Skin epidermis (tissue), 12 donors: ENCODE data around the gene ORC3.
"Not testable (repeated sequence)": the region's sequence is repeated elsewhere in the genome, so short reads cannot be mapped to it uniquely, and the experiment has no call there.

ENCODE experiments used
- H3K27ac ChIP-seq, 21 experiments: fragments of 200-600 bp; sonication (generic) in 11 of 21; one replicate each; pipeline ENCODE4 v1.5.0; 2020; ENCODE audit warnings: mild to moderate bottlenecking in 3 of 21, inconsistent platforms in 2 of 21, moderate library complexity in 2 of 21
- H3K4me3 ChIP-seq, 7 experiments: fragments of 200-600 bp; sonication (generic) in 2 of 7; one replicate each; pipeline ENCODE4 v1.5.0; 2020; ENCODE audit warnings: inconsistent platforms in 2 of 7, mild to moderate bottlenecking in 2 of 7, moderate library complexity in 1 of 7

ORC3 gene

DNA sequence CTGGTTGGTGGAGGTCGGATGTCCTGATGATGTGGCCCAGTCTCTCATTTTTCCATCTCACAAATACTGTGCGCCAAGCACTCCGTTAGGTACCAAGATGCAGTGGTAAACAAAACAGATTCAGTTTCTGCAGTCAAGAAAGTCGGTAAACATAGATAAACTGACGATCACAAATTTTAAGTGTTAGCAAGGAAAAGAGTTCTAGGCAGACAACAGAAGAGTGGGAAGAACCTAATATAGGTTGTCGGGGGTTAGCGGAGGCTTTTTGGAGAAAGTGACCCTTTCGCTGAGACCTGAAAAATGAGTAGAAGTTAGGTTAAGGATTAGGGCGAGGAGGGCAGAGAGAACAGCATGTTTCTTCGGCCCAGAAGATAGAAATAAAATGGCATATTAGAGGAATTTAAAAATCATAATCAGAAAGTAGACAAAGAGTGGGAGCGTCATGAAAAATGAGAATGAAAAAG lies 514 bp downstream of the ORC3 start:
- peak overlapping the region; percentile 56 to 88 (median 70) for H3K4me3 ChIP-seq
- H3K27ac ChIP-seq, result peak overlapping the region in 20 of 21 experiments; percentile 74 to 96 (median 92)

DNA sequence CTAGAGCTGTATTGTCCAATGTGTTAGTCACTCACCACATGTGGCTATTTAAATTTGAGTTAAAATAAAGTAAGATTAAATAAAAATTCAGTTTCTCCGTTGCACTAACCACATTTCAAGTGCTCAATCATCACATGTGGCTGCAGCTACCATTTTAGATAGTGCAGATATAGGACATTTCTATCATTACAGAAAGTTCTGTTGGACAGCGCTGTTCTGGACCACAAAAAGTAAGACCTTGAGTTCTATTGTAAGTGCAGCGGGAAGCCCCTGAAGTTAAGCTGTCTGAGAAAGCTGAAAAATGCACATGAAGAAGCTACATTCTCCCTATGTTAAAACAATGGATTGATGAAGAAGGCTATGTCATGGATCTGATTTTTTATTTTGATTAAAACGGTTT lies 1.1 kb downstream of the ORC3 start:
- H3K27ac ChIP-seq, result peak overlapping the region in 2 of 21 experiments; percentile 94 to 96
- H3K4me3 ChIP-seq, result peak overlapping the region in 6 of 7 experiments; percentile 56 to 88 (median 74)

- Histone ChIP-seq H3K27ac (no peak overlapping the region), H3K4me3 (no peak overlapping the region)
Observed at GRCh38 chr6:87600576-87600975, 10.6 kb downstream of the ORC3 start.

- Histone ChIP-seq H3K4me3 (no peak overlapping the region), H3K27ac (no peak overlapping the region)
Observed at GRCh38 chr6:87606199-87606598, 16.3 kb downstream of the ORC3 start.

DNA sequence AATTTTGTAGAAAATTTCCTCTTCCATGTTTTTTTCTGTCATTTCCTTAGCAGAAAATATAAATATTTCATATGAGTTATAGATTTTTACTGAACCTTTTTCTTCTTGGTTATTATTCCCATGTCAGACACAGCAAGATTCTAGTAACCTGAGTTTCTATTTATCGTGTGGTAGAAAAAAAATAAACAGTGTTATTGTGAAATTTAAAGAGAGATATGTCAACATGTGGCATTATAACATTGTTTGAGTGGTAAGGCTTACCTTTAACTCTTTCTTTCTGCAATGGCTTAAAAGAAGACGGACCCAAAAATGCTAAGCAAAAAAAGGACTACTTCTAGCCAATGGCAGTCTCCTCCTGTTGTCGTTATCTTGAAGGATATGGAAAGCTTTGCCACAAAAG lies 18.9 kb downstream of the ORC3 start:
- H3K4me3 ChIP-seq, result no peak overlapping the region
- no peak overlapping the region for H3K27ac ChIP-seq

DNA sequence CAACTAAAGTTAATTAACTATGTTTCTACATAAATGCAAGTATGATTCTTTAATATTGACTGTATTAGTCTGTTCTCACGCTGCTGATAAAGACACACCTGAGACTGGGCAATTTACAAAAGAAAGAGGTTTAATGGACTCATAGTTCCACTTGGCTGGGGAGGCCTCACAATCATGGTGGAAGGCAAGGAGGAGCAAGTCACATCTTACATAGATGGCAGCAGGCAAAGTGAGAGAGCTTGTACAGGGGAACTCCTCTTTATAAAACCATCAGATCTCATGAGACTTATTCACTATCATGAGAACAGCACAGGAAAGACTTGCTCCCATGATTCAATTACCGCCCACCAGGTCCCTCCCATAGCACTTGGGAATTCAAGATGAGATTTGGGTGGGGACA lies 23.1 kb downstream of the ORC3 start:
- H3K27ac ChIP-seq, H3K4me3 ChIP-seq: not testable (repeated sequence)

DNA sequence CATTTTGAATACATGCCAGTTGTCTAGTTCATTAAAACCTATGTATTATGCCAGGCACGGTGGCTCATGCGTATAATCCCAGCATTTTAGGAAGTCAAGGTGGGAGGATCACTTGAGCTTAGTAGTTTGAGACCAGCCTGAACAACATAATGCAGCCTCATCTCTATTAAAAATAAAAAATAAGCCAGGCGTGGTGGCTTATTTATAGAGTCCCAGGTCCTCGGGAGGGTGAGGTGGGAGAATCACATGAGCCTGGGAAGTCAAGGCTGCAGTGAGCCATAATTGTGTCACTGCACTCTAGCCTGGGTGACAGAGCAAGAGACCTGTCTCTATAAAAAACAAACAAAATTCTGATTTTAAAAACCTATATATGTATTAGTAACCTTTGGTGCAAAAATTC lies 27.5 kb downstream of the ORC3 start:
- Histone ChIP-seq H3K4me3 (no peak overlapping the region), H3K27ac (no peak overlapping the region)

DNA sequence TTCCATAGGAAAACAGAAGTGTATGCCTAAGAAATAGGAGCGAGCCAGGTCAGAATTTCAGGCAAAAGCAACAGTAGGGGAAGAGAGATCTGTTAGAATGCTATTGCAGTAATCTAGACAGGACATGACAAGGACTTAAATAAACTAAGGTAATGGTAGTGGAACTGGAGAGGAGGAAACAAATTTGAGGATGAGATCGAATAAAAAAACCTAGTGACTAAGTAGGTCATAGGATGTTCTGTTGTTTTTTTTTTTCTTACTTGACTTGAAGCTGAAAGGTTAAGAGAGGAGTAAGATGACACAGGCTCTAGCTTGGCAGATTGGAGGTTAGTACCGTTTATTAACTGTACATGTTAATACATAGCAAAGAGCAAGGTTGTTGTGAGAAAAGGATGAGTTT lies 28.6 kb downstream of the ORC3 start:
- H3K4me3 ChIP-seq, result no peak overlapping the region
- no peak overlapping the region for H3K27ac ChIP-seq

DNA sequence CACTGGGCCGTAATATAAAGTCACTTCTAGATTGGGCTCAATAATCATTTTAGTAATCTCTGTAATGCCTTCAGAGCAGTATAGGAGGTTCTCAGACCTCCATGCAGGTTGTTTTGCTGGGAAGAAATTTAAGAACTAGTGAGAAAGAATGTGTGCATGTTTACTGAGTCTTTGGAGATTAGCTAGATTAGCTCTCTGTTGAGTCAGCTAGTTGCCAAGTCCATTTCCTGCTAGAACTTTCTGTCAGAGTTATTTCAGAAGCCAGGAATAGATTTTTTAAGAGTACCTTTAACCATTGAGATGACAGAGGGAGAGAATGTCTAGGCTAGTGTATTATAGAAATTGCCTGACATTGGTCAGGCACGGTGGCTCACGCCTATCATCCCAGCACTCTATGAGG lies 33.3 kb downstream of the ORC3 start:
- Histone ChIP-seq H3K27ac (no peak overlapping the region), H3K4me3 (no peak overlapping the region)

GRCh38 chr6:87628424-87628823 lies 38.5 kb downstream of the ORC3 start:
- H3K27ac ChIP-seq, result no peak overlapping the region
- no peak overlapping the region for H3K4me3 ChIP-seq

DNA sequence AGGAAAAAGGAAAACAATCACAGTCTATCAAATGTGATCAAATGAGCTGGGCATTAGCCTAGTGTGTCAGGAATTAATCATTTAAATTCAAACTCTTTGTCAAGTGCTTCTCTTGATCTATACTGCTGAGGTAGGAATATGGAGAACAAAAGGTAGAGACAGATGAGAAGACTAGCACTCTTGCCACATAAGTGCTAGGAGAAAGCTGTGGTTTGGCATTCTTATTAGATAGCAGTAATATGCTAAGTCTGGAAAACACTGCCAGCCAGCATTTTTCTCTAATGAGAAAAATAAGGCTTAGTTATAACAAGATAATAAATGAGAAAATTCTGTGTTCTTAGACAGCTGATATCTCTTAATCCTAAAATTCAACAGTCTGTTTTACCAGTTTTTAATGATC lies 38.9 kb downstream of the ORC3 start:
- no peak overlapping the region for H3K4me3 ChIP-seq
- H3K27ac ChIP-seq, result no peak overlapping the region

DNA sequence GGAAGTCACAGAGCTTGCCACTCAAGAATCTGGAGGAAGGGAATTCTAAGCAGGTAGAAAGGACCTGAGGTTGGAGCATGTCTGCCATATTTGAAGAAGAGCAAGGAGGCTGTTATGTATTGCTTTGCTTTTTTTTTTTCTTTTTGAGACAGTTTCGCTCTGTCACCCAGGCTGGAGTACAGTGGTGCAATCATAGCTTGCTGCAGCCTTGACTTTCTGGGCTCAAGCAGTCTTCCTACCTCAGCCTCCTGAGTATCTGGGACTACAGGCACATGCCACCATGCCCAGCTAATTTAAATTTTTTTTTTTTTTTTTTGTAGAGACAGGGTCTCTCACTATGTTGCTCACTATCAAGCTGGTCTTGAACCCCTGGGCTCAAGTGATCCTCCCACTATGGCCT lies 40.8 kb downstream of the ORC3 start:
- H3K27ac ChIP-seq, result no peak overlapping the region
- H3K4me3 ChIP-seq, result no peak overlapping the region

- Histone ChIP-seq H3K4me3 (no peak overlapping the region), H3K27ac (no peak overlapping the region)
Observed at GRCh38 chr6:87633851-87634250, 43.9 kb downstream of the ORC3 start.

DNA sequence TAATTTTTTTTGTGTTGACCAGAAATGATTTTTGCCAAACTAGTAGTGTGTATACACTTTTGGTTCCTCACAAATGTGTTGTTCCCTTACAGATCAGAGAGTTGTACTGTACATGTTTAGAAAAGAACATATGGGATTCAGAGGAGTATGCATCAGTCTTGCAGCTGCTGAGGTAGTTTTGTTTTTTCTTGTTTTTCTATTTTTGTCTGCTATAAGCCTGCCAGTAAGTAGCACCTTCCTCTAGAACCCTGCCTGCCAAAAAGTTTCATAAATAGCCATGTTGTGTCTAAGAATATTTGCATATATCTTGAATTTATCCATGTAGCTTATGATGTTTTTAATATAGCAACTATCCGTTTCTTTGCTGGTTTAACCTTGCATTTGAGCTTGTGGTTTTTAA lies 46.4 kb downstream of the ORC3 start:
- H3K4me3 ChIP-seq, result no peak overlapping the region
- no peak overlapping the region for H3K27ac ChIP-seq

DNA sequence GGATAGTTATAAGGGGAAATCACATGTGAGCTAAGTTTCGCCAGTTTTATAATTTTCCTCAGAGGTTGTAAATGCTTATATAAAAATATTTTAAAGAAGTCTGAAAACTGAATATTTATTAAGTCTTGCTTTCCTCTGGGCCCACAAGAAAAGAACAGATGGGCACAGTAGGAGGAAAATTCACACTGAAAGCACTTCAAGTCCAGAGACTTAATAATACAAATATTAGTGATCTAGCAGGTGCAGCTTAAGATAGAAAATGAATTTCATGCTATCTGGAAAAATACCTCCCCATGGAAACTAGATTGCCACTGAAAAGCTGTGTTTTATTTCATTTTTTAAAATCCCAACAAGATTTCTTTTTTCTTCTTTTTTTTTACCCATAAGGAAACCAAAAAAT lies 47.2 kb downstream of the ORC3 start:
- Histone ChIP-seq H3K4me3 (no peak overlapping the region), H3K27ac (no peak overlapping the region)

- Histone ChIP-seq H3K4me3 (no peak overlapping the region), H3K27ac (no peak overlapping the region)
Observed at GRCh38 chr6:87639373-87639772, 49.4 kb downstream of the ORC3 start.

DNA sequence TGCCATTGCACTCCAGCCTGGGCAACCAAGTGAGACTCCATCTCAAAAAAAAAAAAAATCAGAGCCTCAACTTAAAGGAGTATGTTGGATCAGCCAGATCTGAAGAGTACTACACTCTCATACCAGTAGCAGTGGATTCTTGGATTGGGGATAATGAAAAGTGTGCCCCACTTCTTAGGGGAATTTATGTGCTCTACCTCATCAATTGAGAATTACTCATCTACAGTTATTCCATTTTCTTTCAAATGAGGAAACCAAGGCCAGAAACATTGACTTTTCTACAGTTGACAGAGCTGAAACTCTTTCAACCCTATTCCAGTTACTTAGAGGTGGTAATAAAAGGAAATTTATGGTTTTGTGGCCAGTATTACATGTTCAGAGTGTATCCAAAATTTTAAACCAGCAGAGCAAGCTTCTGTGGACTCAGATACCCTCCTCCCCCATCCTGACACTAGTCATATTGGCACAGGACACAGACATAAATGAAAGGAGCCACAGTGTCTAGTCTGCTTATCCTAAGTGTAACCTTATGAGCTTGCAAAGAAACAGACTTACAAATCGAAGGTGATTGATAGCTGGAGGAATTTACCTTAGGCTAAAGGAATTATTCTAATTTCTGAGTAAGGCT lies 51.2 kb downstream of the ORC3 start:
- Histone ChIP-seq H3K27ac (no peak overlapping the region), H3K4me3 (no peak overlapping the region)

DNA sequence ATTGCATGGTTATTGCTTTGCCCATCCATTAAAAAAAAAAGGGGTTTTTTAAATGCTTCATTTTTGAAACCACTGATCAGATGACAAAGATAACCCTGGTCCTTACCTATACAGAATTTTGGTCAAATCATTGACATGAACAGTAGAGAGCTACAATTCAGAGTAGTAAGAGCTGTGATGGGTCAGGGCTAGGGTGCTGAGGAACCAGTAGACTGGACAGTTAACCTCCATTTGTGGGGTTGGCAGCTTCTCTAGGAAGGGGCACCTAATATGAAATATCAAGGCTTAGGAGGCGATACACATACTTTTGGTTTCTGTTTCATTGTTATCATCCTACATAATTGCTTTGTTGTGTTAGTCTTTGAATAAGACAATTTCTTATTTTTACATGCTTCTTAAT lies 55.1 kb downstream of the ORC3 start:
- Histone ChIP-seq H3K4me3 (no peak overlapping the region), H3K27ac (peak overlapping the region in 4 of 21 experiments; percentile 17 to 49 (median 23))

DNA sequence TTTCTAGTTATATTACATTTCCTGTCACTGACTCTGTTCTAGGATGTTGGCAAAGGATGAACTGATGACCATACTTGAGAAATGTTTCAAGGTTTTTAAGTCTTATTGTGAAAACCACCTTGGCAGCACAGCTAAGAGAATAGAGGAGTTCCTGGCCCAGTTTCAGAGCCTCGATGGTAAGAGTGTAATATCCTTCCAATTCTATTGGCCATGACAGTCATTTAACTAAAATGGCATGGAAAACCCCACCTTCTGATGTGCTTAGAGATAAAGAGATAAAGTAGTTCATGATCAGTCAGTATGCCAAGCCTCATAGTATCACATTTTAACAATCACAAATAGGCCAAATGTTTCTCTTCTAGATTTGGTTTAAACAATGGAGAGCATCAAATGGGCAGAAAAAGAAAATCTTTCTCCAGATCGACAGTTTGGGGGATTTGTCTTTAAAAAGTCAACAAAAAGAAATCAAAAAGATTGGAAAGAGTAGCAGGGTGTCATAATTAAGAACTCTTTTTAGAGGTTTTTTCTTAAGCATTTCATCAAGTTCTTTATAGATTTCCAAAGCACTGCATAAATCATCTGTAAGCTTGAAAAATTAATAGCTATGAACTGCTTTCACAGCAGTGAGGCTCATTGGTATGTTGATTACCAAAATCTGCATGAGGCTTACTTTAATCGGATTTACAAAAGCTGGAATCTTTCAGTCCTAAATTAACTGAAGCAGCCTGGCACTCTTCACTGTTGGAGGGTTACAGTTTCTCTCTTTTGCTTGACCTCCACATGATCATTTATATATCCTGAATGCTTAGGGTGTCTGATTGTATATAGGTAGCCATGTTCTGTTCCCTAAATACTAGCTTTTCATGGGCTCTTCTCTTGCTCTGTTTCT lies 63.4 kb downstream of the ORC3 start:
- no peak overlapping the region for H3K4me3 ChIP-seq
- H3K27ac ChIP-seq, result no peak overlapping the region

GRCh38 chr6:87654122-87654521 lies 64.2 kb downstream of the ORC3 start:
- H3K4me3 ChIP-seq, result no peak overlapping the region
- H3K27ac ChIP-seq, result no peak overlapping the region

DNA sequence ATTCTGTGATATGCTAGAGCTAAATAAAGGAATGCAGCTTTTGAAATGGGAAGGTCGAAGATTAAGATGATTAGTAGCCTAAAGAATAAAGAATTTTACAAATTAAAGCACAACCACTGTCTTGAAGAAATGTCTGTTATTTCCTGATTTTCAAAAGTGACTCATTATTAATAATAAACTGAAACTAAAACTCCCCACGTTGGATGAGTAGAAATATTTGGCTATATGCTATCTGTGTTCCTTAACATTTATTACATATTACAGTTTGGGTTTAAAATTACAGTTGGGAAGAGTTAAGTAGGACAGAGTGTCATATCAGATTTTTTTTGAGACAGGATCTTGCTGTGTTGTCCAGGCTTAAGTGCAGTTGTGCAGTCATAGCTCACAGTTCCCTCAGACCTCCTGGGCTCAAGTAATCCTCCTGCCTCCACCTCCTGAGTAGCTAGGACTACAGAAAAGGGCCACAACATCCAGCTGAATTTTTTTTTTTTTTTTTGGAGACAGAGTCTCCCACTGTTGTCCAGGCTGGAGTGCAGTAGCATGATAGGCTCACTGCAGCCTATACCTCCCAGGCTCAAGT lies 65.0 kb downstream of the ORC3 start:
- no peak overlapping the region for H3K4me3 ChIP-seq
- no peak overlapping the region for H3K27ac ChIP-seq
